ACC112 (cell line): ENCODE measurements around the gene SP100.

Source experiments
- H2AFZ ChIP-seq: fragments of 200-600 bp; sonication (generic); one replicate; pipeline ENCODE4 v1.6.0; 2017; ENCODE audit warnings: antibody characterized with exemption, low read length; ENCODE audit not compliant: unreplicated experiment
- H3K27ac ChIP-seq: fragments of 200-600 bp; sonication (generic); 2 replicates; pipeline ENCODE4 v1.5.1; 2014; ENCODE audit warnings: low read depth, mild to moderate bottlenecking, antibody characterized with exemption, low read length, moderate library complexity
- H3K27me3 ChIP-seq: fragments of 200-600 bp; sonication (generic); 2 replicates; pipeline ENCODE4 v1.6.1; 2014; ENCODE audit warnings: mild to moderate bottlenecking, antibody characterized with exemption, low read length, moderate library complexity, mixed read lengths; ENCODE audit not compliant: insufficient read depth
- H3K36me3 ChIP-seq: fragments of 200-600 bp; sonication (generic); 2 replicates; pipeline ENCODE4 v1.6.1; 2016; ENCODE audit warnings: mild to moderate bottlenecking, antibody characterized with exemption, low read length, moderate library complexity, mixed read lengths; ENCODE audit not compliant: insufficient read depth
- H3K4me1 ChIP-seq: fragments of 200-600 bp; sonication (generic); one replicate; pipeline ENCODE4 v1.6.1; 2016; ENCODE audit warnings: low read length, mixed read lengths; ENCODE audit not compliant: insufficient read depth, unreplicated experiment, control insufficient read depth
- H3K4me3 ChIP-seq: fragments of 200-600 bp; sonication (generic); 2 replicates; pipeline ENCODE4 v1.5.1; 2014; ENCODE audit warnings: mild to moderate bottlenecking, low read depth, low read length
- H3K79me2 ChIP-seq: fragments of 200-600 bp; sonication (generic); one replicate; pipeline ENCODE4 v1.6.0; 2016; ENCODE audit warnings: low read length; ENCODE audit not compliant: control insufficient read depth, unreplicated experiment, insufficient read depth

SP100 gene

DNA sequence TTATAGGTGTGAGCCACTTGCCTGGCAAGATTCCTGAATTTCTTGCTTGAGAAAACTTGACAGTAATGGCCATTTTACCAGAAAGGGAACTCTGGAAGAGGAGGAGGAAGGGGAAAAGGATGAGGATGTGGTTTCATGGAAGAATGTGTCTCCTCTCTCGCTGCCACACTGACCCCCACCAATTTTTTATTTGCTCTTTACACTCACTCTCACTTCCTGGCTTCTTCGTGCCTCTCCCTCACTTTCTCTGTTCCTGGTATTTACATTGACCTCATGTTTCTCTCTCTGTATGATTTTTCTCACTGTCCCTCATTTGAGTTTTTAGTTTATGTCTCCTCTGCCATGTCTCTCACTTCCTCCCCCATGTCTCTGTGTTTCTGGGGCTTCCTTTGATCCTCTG, 162.1 kb downstream of the SP100 start:
- no peaks in the 10 kb centered on the region for H3K36me3 ChIP-seq
- no peak overlapping the region for H3K27ac ChIP-seq
- H3K79me2 ChIP-seq, result no peaks in the 10 kb centered on the region
- no peak overlapping the region for H2AFZ ChIP-seq
- H3K27me3 ChIP-seq, result peaks cover 44% of the 10 kb centered on the region
- no peak overlapping the region for H3K4me3 ChIP-seq
- no peaks in the 10 kb centered on the region for H3K4me1 ChIP-seq

DNA sequence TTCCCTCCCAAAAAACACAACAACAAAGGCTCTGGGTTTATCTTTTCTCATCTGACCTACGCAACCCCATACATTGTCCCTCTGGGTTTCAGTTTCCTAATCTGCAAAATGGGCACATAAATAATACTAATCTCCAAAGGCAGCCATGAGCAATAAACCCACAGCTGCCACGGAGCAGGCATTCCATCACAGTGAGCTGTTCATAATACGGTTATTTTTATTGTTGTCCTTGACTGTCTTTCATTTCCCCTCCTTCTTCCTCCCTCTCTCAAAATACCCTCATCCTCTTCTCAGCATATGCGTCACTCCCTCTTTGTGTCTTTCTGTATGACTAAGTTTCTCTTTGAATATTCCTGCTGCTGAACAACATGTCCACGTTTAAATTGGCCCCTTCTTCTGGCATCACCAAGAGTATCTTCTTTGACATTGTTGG, 166.9 kb downstream of the SP100 start:
- Histone ChIP-seq H2AFZ (no peak overlapping the region), H3K4me3 (no peak overlapping the region), H3K36me3 (no peaks in the 10 kb centered on the region), H3K27ac (no peak overlapping the region), H3K4me1 (no peaks in the 10 kb centered on the region), H3K79me2 (no peaks in the 10 kb centered on the region), H3K27me3 (peaks cover 25% of the 10 kb centered on the region)

DNA sequence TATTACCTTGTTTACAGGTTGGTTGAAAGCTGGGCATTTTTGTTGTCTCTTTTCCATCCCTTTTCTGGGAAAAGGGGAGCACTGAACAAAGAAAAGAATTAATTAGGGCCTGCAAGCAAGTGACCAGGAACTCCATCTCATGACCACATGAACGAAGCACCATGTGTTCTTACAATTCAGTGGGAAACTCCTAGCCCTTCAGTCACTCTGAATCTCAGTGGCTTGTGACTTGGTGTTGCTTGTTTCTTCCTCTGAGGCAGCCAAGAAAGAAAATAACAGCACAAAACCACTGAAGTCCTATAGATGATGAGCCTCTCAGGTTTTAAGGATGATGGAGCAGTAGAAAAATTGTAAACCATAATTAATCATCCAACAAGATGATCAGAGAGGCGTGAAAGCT, 167.6 kb downstream of the SP100 start:
- Histone ChIP-seq H3K27ac (no peak overlapping the region), H2AFZ (no peak overlapping the region), H3K79me2 (no peaks in the 10 kb centered on the region), H3K4me1 (no peaks in the 10 kb centered on the region), H3K4me3 (no peak overlapping the region), H3K27me3 (peaks cover 20% of the 10 kb centered on the region), H3K36me3 (no peaks in the 10 kb centered on the region)

DNA sequence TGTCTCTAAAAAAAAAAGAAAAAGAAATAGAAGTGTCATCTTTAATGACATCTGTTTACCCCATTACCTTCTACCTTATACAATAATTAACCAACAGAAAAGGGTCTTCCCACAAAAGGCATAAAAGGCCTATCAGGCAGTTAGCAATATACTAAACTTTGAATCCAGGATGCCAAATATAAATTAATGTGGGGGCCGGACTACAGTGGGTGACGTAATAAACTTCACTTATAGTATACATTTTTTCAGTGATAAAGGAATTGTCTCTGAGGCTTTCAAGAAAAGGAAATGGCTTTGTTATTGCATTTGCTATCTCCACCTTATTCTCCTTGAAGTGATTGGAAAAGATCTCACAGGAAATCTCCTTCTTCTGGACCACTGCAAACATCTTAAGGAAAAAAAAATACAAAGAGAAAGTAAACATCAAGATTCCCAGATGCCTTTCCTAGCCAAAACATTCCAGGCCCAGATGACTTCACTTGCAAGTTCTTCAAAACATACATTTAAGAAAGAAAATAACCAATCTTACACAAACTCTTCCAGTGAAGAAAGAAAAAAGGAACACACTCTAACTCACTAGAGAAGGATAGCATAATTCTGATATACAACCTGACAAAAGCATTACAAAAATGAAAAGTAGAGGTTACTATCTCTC, 170.5 kb downstream of the SP100 start:
- H3K79me2 ChIP-seq, result no peaks in the 10 kb centered on the region
- no peaks in the 10 kb centered on the region for H3K4me1 ChIP-seq
- peak overlapping the region; percentile 29 for H2AFZ ChIP-seq
- no peaks in the 10 kb centered on the region for H3K36me3 ChIP-seq
- H3K27ac ChIP-seq, result no peak overlapping the region
- H3K4me3 ChIP-seq, result no peak overlapping the region
- no peaks in the 10 kb centered on the region for H3K27me3 ChIP-seq

DNA sequence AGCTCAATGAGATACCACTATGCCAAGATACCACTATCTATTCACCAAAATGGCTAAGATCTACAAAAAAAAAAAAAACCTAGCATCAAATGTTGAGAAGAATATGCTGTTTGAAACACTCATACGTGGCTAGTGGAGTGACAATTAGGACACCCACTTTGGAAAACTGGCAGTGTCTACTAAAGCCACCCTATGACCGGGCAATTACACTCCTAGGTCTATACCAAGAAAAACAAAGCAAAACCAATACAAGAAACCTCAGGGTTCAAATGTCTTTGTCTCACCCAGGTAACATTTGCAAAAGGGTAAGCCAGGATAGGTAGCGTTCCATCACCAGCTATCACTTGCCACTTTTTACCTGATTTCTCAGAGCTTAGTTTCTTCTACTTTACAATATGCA, 173.0 kb downstream of the SP100 start:
- no peak overlapping the region for H2AFZ ChIP-seq
- H3K27ac ChIP-seq, result no peak overlapping the region
- H3K4me3 ChIP-seq, result no peak overlapping the region
- H3K4me1 ChIP-seq, result no peaks in the 10 kb centered on the region
- H3K27me3 ChIP-seq, result no peaks in the 10 kb centered on the region
- no peaks in the 10 kb centered on the region for H3K36me3 ChIP-seq
- no peaks in the 10 kb centered on the region for H3K79me2 ChIP-seq

DNA sequence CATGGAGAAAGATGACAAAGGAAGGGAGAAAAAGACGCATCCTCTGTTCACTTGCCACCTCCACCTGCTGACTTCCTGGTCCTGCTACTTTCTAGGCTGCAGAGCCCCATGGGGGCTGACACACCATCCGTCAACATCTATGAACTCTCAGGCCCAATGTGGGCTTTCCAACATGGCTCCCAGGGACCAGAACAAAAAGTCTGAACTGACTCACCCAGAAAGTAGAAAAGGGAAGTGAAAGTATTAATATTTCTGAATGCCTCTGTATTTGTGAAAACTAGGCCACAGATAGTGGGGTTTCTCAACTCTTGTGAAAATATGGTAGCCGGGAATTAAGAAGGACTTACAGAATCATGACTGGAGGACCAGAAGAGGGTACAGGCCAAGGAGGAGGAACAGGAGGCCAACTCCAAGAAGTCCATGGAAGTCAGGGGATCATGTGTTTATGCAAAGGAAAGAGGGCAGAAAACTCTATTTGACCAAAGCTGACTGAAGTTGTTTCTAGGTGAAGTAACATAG, 173.6 kb downstream of the SP100 start:
- no peaks in the 10 kb centered on the region for H3K79me2 ChIP-seq
- H3K4me1 ChIP-seq, result no peaks in the 10 kb centered on the region
- H3K27me3 ChIP-seq, result no peaks in the 10 kb centered on the region
- H3K27ac ChIP-seq, result no peak overlapping the region
- no peak overlapping the region for H3K4me3 ChIP-seq
- H3K36me3 ChIP-seq, result no peaks in the 10 kb centered on the region
- no peak overlapping the region for H2AFZ ChIP-seq

DNA sequence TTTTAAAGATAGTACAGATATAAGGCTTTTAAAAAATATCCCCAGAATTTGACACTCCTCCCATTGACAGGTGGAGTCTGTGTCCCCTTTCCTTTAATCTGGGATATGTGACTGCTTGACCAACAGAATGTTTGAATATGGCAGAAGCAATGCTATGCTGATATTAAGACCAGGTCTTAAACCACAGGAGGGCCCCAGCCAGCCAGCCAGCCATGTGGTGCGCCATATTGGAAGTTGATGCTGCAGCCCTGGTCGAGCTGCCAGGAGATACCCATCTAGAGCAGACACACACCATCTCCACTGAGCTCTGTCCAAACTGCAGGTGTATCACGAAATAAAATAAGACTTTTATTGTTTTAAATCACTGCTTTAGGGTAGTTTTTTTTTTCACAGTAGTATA, 174.3 kb downstream of the SP100 start:
- no peak overlapping the region for H2AFZ ChIP-seq
- no peaks in the 10 kb centered on the region for H3K4me1 ChIP-seq
- no peaks in the 10 kb centered on the region for H3K27me3 ChIP-seq
- H3K27ac ChIP-seq, result no peak overlapping the region
- no peaks in the 10 kb centered on the region for H3K79me2 ChIP-seq
- no peak overlapping the region for H3K4me3 ChIP-seq
- no peaks in the 10 kb centered on the region for H3K36me3 ChIP-seq

DNA sequence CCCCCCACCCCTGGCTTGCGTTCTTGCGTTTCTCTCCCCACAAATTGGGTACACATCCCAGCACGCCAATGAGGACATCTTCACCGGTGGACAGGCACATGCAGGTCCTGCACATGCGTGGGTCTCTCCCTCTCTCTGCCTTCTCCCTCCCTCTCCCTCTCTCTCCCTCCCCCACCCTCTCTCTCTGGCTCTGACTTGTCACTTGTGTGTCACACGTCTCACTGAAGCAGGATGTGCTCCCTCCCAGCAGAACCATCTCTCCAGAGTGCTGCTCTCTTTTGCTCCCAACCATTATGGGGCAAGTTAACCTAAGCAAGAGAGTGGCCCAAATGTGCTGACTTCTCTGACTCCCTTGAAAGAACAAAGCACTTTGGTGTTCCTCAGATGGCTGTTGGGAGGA, 175.8 kb downstream of the SP100 start:
- Histone ChIP-seq H3K79me2 (no peaks in the 10 kb centered on the region), H3K36me3 (no peaks in the 10 kb centered on the region), H2AFZ (no peak overlapping the region), H3K27me3 (no peaks in the 10 kb centered on the region), H3K4me1 (no peaks in the 10 kb centered on the region), H3K27ac (no peak overlapping the region), H3K4me3 (no peak overlapping the region)

DNA sequence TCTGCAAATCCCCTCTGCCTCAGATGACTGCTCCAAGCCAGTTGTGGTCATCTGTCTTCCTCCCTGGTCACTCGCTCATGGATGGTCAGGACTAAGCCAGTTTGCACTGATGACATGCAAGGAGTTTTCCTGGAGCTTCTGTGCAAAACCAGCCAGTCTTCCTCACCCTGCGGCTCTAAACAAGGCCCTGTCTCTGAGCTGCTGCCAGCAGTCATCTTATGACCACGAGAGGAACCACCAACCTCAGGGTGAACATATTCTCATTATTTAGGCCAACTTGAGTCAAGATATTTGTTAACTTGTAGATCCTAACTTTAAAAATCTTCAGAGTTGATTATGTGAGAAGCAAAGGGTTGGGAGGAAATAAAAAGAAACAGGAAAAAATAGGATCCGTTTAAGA, 176.8 kb downstream of the SP100 start:
- H3K79me2 ChIP-seq, result no peaks in the 10 kb centered on the region
- H3K4me3 ChIP-seq, result no peak overlapping the region
- H3K27ac ChIP-seq, result no peak overlapping the region
- H3K27me3 ChIP-seq, result no peaks in the 10 kb centered on the region
- no peaks in the 10 kb centered on the region for H3K36me3 ChIP-seq
- no peaks in the 10 kb centered on the region for H3K4me1 ChIP-seq
- H2AFZ ChIP-seq, result no peak overlapping the region
